ENCODE results near the gene VSTM4.

- no peak for TF ChIP-seq CTCF (IDR thresholded peaks at IDR 0.05)
- no peak for TF ChIP-seq REST (IDR thresholded peaks at IDR 0.05; ENCODE audit: insufficient read depth in 1 of 2, low read depth in 2 of 2, low read length in 1 of 2)
- TF ChIP-seq POLR2AphosphoS5 (IDR thresholded peaks at IDR 0.05; ENCODE audit: low read depth, low read length) = no peak
- no peak for TF ChIP-seq SIN3A (IDR thresholded peaks at IDR 0.05; ENCODE audit: borderline replicate concordance, insufficient read depth, low read depth, low read length)
These were observed 21.2 kb upstream of the VSTM4 start for GRCh38 chr10:49136525-49136924.
